ENCODE results near the gene CACNA2D1.

- no peak for TF ChIP-seq POLR2A (IDR thresholded peaks at IDR 0.05; ENCODE audit: borderline replicate concordance, extremely low read depth, insufficient read depth, insufficient read length)
- TF ChIP-seq REST (IDR thresholded peaks at IDR 0.05; ENCODE audit: low read depth), result no peak
- no peak for TF ChIP-seq CTCF (IDR thresholded peaks at IDR 0.05 in 2 of 3, conservative IDR thresholded peaks at IDR 0.05 in 1 of 3; ENCODE audit: borderline replicate concordance in 1 of 3, insufficient read depth in 1 of 3, low read depth in 2 of 3, low read length in 2 of 3)
- TF ChIP-seq CEBPB (IDR thresholded peaks at IDR 0.05; ENCODE audit: low read depth), result no peak
These were observed 423.8 kb downstream of the CACNA2D1 start for GRCh38 chr7:82019551-82020475.

All from HCT116 (cell line).